Suprapubic skin (tissue), 4 donors: ENCODE data around the gene CORO1C. TPM values are rescaled to one million over a fixed set of nuclear protein-coding genes. Genes with fewer than 3 reads are reported as not detected.

Experiments
- DNase-seq, 2 donors: peaks; one replicate each; pipeline ENCODE4 v3.0.0-alpha.2; 2019; ENCODE audit warnings: low spot score in 2 of 2
- H3K27ac ChIP-seq: fragments of 200-600 bp; sonication (generic); one replicate; pipeline ENCODE4 v1.5.1; 2019
- H3K27me3 ChIP-seq: fragments of 200-600 bp; sonication (generic); one replicate; pipeline ENCODE4 v1.5.1; 2019
- H3K36me3 ChIP-seq: fragments of 200-600 bp; sonication (generic); one replicate; pipeline ENCODE4 v1.5.1; 2019
- H3K4me1 ChIP-seq: fragments of 200-600 bp; sonication (generic); one replicate; pipeline ENCODE4 v1.5.1; 2019
- H3K4me3 ChIP-seq: fragments of 200-600 bp; sonication (generic); one replicate; pipeline ENCODE4 v1.5.1; 2019; ENCODE audit warnings: mild to moderate bottlenecking
- H3K9me3 ChIP-seq: fragments of 200-600 bp; sonication (generic); one replicate; pipeline ENCODE4 v1.5.1; 2019
- EP300 ChIP-seq: sonication (generic); formaldehyde crosslinking; IDR thresholded peaks from one replicate; pipeline ENCODE4 v1.6.1; 2017; ENCODE audit warnings: antibody characterized with exemption
- POLR2A ChIP-seq, 2 donors: fragments of 450-650 bp; IDR thresholded peaks; one replicate each; pipeline ENCODE4 v1.6.1; 2017; ENCODE audit warnings: antibody characterized with exemption in 2 of 2, mild to moderate bottlenecking in 2 of 2, moderate library complexity in 2 of 2
- POLR2AphosphoS5 ChIP-seq, 3 donors: sonication (generic); formaldehyde crosslinking; IDR thresholded peaks; one replicate each; pipeline ENCODE4 v1.6.1; 2017; ENCODE audit warnings: antibody characterized with exemption in 3 of 3
- WGBS: methylation state at CpG from one replicate; pipeline ENCODE4 v1.1.5; 2018; 5-methylcytosine and 5-hydroxymethylcytosine counted together
- total RNA-seq, 4 donors: library from RNA; depleted of rRNA; stranded (reverse); fragments of >200 nt; gene quantifications; one replicate each; pipeline ENCODE4 v1.1.0, GENCODE V29; 2016
- TF ChIP-seq, protein P1 (sequence below), 2 donors: fragments of 200-600 bp in 1 of 2; fragments of 450-650 bp in 1 of 2; sonication (generic) in 1 of 2; IDR thresholded peaks; one replicate each; pipeline ENCODE4 v1.5.1; 2016 to 2019; ENCODE audit warnings: antibody characterized with exemption in 2 of 2, mild to moderate bottlenecking in 1 of 2, moderate library complexity in 1 of 2

CORO1C gene
- total RNA-seq, 4 donors from 2014 or later: 117 to 175 (median 142) TPM

DNA sequence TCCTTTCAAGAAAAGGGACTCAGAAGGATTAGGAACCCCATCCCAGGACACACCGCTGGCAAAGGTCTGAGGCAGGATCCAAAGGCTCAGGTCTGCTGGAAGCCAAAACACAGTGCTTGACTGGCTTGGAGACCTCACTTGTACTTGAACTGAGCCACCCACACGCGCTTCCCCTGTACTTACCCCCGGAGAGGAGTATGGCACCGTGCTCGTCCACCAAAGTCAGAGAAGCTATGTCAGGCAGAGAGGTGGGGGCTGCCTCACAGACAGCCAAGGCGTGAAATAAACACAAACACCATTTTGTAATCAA lies 86.6 kb downstream of the CORO1C start:
- Histone ChIP-seq H3K9me3 (no peaks in the 10 kb centered on the region), H3K36me3 (peaks cover 46% of the 10 kb centered on the region), H3K27me3 (no peaks in the 10 kb centered on the region), H3K4me1 (peaks cover 15% of the 10 kb centered on the region), H3K27ac (peak overlapping the region; percentile 53), H3K4me3 (no peak overlapping the region)
- no peak for TF ChIP-seq POLR2AphosphoS5 (IDR thresholded peaks at IDR 0.05)
- TF ChIP-seq POLR2A (IDR thresholded peaks at IDR 0.05): no peak
- TF ChIP-seq EP300: no peak
- TF ChIP-seq, protein P1, sequence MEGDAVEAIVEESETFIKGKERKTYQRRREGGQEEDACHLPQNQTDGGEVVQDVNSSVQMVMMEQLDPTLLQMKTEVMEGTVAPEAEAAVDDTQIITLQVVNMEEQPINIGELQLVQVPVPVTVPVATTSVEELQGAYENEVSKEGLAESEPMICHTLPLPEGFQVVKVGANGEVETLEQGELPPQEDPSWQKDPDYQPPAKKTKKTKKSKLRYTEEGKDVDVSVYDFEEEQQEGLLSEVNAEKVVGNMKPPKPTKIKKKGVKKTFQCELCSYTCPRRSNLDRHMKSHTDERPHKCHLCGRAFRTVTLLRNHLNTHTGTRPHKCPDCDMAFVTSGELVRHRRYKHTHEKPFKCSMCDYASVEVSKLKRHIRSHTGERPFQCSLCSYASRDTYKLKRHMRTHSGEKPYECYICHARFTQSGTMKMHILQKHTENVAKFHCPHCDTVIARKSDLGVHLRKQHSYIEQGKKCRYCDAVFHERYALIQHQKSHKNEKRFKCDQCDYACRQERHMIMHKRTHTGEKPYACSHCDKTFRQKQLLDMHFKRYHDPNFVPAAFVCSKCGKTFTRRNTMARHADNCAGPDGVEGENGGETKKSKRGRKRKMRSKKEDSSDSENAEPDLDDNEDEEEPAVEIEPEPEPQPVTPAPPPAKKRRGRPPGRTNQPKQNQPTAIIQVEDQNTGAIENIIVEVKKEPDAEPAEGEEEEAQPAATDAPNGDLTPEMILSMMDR (IDR thresholded peaks at IDR 0.05): no peak
- 90% methylated on average over 7 of the region's 7 CpGs for WGBS
- DNase-seq: peak; percentile 41 to 48

DNA sequence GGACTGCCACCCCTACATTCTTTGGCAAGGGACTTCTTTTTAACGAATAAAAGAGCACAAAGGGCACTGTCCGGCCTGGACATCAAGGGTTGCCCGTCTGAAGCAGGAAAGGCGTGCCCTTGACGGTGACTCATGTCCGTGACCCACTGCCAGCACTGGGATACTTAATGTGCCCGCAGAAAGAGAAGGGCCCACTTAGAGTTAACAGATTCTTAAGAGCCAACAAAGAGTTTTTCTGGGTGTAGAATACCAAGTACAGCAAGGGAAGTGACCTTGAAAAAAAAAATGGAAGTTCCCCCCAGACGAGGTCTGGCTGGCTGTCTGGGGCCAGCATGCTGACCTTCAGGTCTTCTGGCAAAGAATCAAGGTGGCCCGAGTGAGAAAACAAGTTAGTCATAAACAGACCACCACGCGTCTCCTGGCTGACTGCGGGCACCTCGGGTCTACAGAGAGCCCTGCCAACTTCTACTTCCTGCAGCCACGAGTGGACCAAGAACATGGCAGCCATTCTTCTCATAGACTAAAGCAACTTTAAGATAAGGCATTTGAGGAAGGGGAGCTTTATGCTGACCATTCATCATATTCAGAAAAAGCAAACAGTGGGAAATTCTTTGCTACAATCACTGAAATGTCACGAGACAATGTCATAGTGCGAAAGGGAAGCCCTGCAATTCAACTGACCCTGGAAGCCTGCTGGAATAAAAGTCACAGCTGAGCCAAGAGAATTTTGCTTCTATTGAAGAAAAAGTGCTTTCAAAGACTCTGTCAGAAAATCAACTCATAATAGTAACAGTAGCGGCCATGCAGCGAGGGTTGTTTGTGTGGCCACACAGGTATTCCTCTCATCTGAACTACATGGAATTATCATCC lies 87.1 kb downstream of the CORO1C start:
- Histone ChIP-seq H3K4me3 (no peak overlapping the region), H3K27me3 (no peaks in the 10 kb centered on the region), H3K36me3 (peaks cover 40% of the 10 kb centered on the region), H3K4me1 (peaks cover 15% of the 10 kb centered on the region), H3K9me3 (no peaks in the 10 kb centered on the region), H3K27ac (peak overlapping the region; percentile 53)
- TF ChIP-seq EP300: no peak
- TF ChIP-seq POLR2A (IDR thresholded peaks at IDR 0.05): no peak
- TF ChIP-seq, protein P1 (IDR thresholded peaks at IDR 0.05): no peak
- TF ChIP-seq POLR2AphosphoS5 (IDR thresholded peaks at IDR 0.05): peak in 1 of 3 donors; percentile 6
- 65% methylated on average over 18 of the region's 18 CpGs for WGBS
- DNase-seq: peak; percentile 53 to 78

DNA sequence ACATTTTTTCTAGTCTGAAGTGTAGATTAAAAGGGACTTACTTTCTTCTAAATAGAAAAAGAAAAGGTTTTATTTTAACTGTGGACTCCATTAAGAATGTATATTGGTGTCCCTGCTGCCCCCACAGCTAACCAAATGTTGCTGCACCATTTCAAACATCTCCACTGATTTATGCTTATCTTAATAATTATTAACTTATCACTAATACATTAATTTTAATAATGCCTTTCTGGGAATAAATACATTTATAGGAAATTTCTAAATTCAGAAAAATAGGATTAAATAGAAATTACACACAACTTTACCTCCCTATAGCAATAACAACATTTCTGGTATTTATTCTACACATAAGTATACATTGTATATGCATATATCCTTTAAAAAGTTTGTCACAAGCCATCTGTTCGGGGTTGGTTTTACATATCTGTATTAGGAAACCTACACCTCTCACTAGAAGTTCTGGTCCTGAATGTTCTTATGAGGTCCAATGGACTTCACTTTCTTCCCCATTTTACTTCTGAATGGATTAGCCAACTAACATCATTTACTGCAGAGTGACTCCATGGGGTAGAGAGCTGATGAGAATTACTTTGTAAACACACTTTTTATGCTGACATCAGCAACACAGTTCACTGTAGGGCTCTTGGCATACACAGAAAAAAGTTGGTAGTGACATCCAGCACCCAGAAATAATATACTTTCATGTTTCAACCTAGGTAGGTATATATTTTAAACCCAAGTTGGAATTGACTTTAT lies 88.2 kb downstream of the CORO1C start:
- H3K36me3 ChIP-seq: peaks cover 29% of the 10 kb centered on the region
- no peak overlapping the region for H3K27ac ChIP-seq
- H3K4me3 ChIP-seq: no peak overlapping the region
- H3K27me3 ChIP-seq: no peaks in the 10 kb centered on the region
- H3K9me3 ChIP-seq: no peaks in the 10 kb centered on the region
- H3K4me1 ChIP-seq: peaks cover 26% of the 10 kb centered on the region
- TF ChIP-seq POLR2A (IDR thresholded peaks at IDR 0.05): no peak
- WGBS: 93% methylated on average over 1 of the region's 1 CpG
- no peak for DNase-seq

DNA sequence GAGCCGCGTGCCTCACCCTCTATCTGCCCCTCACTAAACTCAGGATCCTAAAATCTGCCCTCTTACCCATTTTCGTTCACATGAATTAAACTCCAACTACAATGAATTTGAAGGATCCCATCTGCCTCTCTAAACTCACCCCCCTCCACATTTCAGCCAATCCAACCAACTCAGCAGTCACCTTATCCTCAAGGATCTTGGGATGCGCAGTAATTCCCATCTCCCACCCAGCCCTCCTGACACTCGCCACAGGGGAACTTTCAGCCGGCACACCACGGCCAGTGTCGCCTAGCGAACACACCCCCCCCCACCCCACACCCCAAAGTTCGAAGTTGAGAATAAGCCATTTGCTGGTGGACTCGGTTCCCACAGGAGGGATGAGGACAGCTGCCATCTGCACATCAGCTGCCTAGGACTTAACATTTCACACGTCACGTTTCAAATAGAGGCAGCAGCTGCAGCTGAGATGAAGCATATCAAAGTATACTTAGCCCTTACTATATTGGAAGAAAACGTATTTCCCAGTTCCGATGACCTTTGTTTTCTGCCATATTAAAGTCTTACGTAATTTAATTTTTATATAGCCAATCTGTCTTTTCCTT lies 88.9 kb downstream of the CORO1C start:
- TF ChIP-seq, protein P1 (IDR thresholded peaks at IDR 0.05): no peak
- TF ChIP-seq POLR2A (IDR thresholded peaks at IDR 0.05) (no peak), EP300 (no peak), POLR2AphosphoS5 (IDR thresholded peaks at IDR 0.05) (no peak)
- WGBS: 81% methylated on average over 16 of the region's 16 CpGs
- Histone ChIP-seq H3K9me3 (no peaks in the 10 kb centered on the region), H3K36me3 (peaks cover 22% of the 10 kb centered on the region), H3K27ac (no peak overlapping the region), H3K27me3 (no peaks in the 10 kb centered on the region), H3K4me1 (peaks cover 31% of the 10 kb centered on the region), H3K4me3 (no peak overlapping the region)
- DNase-seq: peak; percentile 35 to 52

DNA sequence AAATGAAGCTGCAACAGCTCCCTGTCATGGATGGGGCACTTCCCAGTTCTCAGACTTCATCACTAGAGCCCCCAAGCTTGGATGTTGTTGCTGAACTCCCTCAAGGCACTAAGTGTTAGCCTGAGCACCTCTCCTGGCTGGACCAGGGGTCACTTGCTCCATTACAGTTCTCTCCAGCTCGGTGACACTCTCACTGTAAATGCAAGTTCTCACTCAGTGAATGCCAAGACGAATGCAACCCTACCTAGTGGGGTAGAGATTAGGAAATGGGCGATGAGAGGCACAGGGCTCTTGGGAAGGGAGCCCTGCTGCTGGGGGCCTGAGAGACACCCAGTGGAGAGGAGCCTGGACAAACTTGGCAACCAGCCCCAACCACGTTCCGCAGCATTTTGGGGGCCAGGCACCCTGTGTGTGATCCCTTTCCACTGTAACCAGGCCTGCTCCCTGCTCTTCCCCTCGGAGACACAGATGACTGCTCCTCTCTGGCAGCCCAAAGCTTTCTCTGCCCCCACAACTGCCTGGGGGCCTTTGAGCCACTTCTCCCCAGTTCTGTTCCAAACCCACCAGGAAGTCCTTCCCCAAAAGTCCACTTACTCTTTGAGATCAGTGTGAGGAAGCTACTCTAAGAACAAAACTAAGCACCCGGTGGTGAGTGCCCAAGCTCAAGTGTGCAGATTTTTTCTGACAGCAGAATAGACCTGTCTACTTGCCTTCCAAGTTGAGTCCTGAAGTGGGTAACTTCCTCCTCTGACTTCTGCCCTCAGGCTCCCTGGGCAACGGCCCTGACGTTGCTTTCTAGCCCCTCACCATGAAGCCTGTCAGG lies 89.7 kb downstream of the CORO1C start:
- Histone ChIP-seq H3K27me3 (no peaks in the 10 kb centered on the region), H3K27ac (no peak overlapping the region), H3K9me3 (no peaks in the 10 kb centered on the region), H3K36me3 (peaks cover 15% of the 10 kb centered on the region), H3K4me1 (peaks cover 32% of the 10 kb centered on the region), H3K4me3 (no peak overlapping the region)
- no peak for TF ChIP-seq POLR2A (IDR thresholded peaks at IDR 0.05)
- 54% methylated on average over 9 of the region's 9 CpGs for WGBS
- DNase-seq: peak; percentile 59 to 68
